ENCODE measurements around the gene USH1C. TPM values are rescaled to one million over a fixed set of nuclear protein-coding genes. Genes with fewer than 3 reads are reported as not detected.

The USH1C gene
- total and polyA plus RNA-seq, 7 donors = 0.05 to 0.44 (median 0.14) TPM; not detected in 4

GRCh38 chr11:17518366-17518765, 25.9 kb downstream of the USH1C start:
- TF ChIP-seq CTCF (IDR thresholded peaks at IDR 0.05) = no peak
- 89 to 92% (median 90%) methylated on average over 2 of the region's 2 CpGs for WGBS, 3 donors
- intact Hi-C loops (cut with DNase I) = no loop called here
- ATAC-seq (no peak), DNase-seq (no peak)
- no peak overlapping the region for H3K27ac ChIP-seq
- H3K4me3 ChIP-seq = no peak overlapping the region
- H3K36me3 ChIP-seq (ENCODE audit: insufficient read depth in 1 of 2, low read depth in 1 of 2) = no peaks in the 10 kb centered on the region
- no peaks in the 10 kb centered on the region for H3K4me1 ChIP-seq
- no peaks in the 10 kb centered on the region for H3K27me3 ChIP-seq (ENCODE audit: insufficient read depth in 3 of 3, low read length in 2 of 3)
- no peaks in the 10 kb centered on the region for H3K9me3 ChIP-seq

- Histone ChIP-seq H3K27ac (no peak overlapping the region), H3K4me1 (no peaks in the 10 kb centered on the region), H3K27me3 (ENCODE audit: insufficient read depth in 3 of 3, low read length in 2 of 3) (no peaks in the 10 kb centered on the region), H3K36me3 (ENCODE audit: insufficient read depth in 1 of 2, low read depth in 1 of 2) (no peaks in the 10 kb centered on the region), H3K4me3 (no peak overlapping the region), H3K9me3 (no peaks in the 10 kb centered on the region)
- DNase-seq = no peak
- intact Hi-C loops (cut with DNase I) = no loop called here
- TF ChIP-seq CTCF (IDR thresholded peaks at IDR 0.05) = no peak
- no peak for ATAC-seq
- WGBS, 3 donors = 91 to 95% (median 94%) methylated on average over 10 of the region's 10 CpGs
Measured at GRCh38 chr11:17517186-17517585, 27.0 kb downstream of the USH1C start.

GRCh38 chr11:17516551-17517150, 27.6 kb downstream of the USH1C start:
- WGBS, 3 donors = 96 to 98% (median 96%) methylated on average over 7 of the region's 7 CpGs
- Histone ChIP-seq H3K27ac (no peak overlapping the region), H3K4me1 (no peaks in the 10 kb centered on the region), H3K27me3 (ENCODE audit: insufficient read depth in 3 of 3, low read length in 2 of 3) (no peaks in the 10 kb centered on the region), H3K36me3 (ENCODE audit: insufficient read depth in 1 of 2, low read depth in 1 of 2) (no peaks in the 10 kb centered on the region), H3K9me3 (no peaks in the 10 kb centered on the region), H3K4me3 (no peak overlapping the region)
- DNase-seq (no peak), ATAC-seq (no peak)
- intact Hi-C loops (cut with DNase I) = no loop called here
- no peak for TF ChIP-seq CTCF (IDR thresholded peaks at IDR 0.05)

GRCh38 chr11:17515443-17516176, 28.6 kb downstream of the USH1C start:
- 50 to 70% (median 52%) methylated on average over 5 of the region's 5 CpGs for WGBS, 3 donors
- Histone ChIP-seq H3K4me3 (no peak overlapping the region), H3K27me3 (ENCODE audit: insufficient read depth in 3 of 3, low read length in 2 of 3) (no peaks in the 10 kb centered on the region), H3K36me3 (ENCODE audit: insufficient read depth in 1 of 2, low read depth in 1 of 2) (no peaks in the 10 kb centered on the region), H3K4me1 (no peaks in the 10 kb centered on the region), H3K9me3 (no peaks in the 10 kb centered on the region), H3K27ac (no peak overlapping the region)
- intact Hi-C loops (cut with DNase I) = no loop called here
- no peak for DNase-seq
- no peak for TF ChIP-seq CTCF (IDR thresholded peaks at IDR 0.05)
- no peak for ATAC-seq
